ENCODE data around the gene FAAP20. TPM values are rescaled to one million over a fixed set of nuclear protein-coding genes. Genes with fewer than 3 reads are reported as not detected.

The FAAP20 gene
- total and polyA plus RNA-seq, 2 experiments from 2014 or later, result 79.1 to 167 TPM

DNA sequence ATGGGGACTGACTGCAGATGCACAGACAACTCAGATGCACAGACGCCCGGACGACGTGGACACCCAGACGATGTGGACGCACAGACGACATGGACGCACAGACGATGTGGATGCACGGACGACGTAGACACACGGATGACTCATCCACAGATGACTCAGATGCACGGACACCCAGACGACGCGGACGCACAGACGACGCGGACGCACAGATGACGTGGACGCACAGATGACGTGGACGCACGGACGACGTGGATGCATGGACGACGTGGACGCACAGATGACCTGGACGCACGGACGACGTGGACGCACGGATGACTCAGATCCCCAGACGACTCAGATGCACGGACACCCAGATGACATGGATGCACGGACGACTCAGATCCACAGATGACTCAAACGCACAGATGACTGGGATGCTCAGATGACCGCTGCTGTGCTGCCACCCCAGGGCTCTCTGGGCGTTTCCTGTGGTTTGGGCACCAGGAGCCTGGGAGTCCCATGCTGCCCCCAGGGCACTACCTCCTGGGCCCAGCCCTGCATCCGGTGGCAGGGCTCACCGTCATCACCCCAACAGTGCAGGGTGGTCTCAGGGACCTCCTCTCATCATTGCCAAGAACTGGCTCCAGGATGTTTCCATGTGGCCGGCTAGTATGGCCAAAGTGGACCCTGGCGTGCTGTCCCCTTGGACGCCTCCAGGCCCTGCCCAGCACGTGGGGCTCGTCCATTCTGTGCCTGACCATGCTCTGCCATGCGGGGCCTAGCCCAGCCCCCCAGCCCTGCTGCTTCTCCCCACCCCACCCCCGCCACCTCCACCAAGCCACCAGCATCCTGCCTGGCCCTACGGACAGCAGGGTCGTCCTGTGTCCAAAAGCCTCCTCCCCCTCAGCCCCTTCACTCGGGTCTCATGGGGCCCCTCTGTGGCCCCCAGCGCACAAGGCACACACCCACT, 14.0 kb downstream of the FAAP20 start:
- H4K20me1 ChIP-seq (replicated peaks; ENCODE audit: insufficient read depth), result no peaks in the 10 kb centered on the region
- H3K4me3 ChIP-seq, result no peak overlapping the region
- Mint-ChIP-seq H3K9me3 (no peaks in the 10 kb centered on the region), H3K4me3 (no peak overlapping the region), H3K27me3 (ENCODE audit: insufficient read depth, low read depth, poor library complexity) (peaks cover 25% of the 10 kb centered on the region), H3K36me3 (ENCODE audit: low read depth) (peaks cover 26% of the 10 kb centered on the region), H3K4me1 (no peaks in the 10 kb centered on the region), H3K27ac (no peak overlapping the region)
- no peak overlapping the region for H2AFZ ChIP-seq
- H3K9me2 ChIP-seq (ENCODE audit: insufficient read depth), result no peaks in the 10 kb centered on the region
- TF ChIP-seq, protein P1, sequence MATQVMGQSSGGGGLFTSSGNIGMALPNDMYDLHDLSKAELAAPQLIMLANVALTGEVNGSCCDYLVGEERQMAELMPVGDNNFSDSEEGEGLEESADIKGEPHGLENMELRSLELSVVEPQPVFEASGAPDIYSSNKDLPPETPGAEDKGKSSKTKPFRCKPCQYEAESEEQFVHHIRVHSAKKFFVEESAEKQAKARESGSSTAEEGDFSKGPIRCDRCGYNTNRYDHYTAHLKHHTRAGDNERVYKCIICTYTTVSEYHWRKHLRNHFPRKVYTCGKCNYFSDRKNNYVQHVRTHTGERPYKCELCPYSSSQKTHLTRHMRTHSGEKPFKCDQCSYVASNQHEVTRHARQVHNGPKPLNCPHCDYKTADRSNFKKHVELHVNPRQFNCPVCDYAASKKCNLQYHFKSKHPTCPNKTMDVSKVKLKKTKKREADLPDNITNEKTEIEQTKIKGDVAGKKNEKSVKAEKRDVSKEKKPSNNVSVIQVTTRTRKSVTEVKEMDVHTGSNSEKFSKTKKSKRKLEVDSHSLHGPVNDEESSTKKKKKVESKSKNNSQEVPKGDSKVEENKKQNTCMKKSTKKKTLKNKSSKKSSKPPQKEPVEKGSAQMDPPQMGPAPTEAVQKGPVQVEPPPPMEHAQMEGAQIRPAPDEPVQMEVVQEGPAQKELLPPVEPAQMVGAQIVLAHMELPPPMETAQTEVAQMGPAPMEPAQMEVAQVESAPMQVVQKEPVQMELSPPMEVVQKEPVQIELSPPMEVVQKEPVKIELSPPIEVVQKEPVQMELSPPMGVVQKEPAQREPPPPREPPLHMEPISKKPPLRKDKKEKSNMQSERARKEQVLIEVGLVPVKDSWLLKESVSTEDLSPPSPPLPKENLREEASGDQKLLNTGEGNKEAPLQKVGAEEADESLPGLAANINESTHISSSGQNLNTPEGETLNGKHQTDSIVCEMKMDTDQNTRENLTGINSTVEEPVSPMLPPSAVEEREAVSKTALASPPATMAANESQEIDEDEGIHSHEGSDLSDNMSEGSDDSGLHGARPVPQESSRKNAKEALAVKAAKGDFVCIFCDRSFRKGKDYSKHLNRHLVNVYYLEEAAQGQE (IDR thresholded peaks at IDR 0.05; ENCODE audit: unreplicated experiment), result no peak
- TF ChIP-seq ZNF331 (CRISPR knock-in tag; IDR thresholded peaks at IDR 0.05; ENCODE audit: low read depth) (no peak), POLR2AphosphoS5 (IDR thresholded peaks at IDR 0.05; ENCODE audit: low read depth) (0 out of 2 replicates have a peak, but pooled peaks have one; percentile 22), JUNB (IDR thresholded peaks at IDR 0.05; ENCODE audit: unreplicated experiment) (no peak)
- TF ChIP-seq, protein P2, sequence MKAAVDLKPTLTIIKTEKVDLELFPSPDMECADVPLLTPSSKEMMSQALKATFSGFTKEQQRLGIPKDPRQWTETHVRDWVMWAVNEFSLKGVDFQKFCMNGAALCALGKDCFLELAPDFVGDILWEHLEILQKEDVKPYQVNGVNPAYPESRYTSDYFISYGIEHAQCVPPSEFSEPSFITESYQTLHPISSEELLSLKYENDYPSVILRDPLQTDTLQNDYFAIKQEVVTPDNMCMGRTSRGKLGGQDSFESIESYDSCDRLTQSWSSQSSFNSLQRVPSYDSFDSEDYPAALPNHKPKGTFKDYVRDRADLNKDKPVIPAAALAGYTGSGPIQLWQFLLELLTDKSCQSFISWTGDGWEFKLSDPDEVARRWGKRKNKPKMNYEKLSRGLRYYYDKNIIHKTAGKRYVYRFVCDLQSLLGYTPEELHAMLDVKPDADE (IDR thresholded peaks at IDR 0.05), result no peak
- H3K4me1 ChIP-seq (ENCODE audit: insufficient read depth), result no peaks in the 10 kb centered on the region
- no peaks in the 10 kb centered on the region for H3F3A ChIP-seq (replicated peaks; ENCODE audit: low read depth)
- H3K27ac ChIP-seq (ENCODE audit: low read depth), result no peak overlapping the region
- no peak for ATAC-seq
- H3K79me2 ChIP-seq (replicated peaks; ENCODE audit: insufficient read depth), result no peaks in the 10 kb centered on the region
- H3K4me2 ChIP-seq, result no peak overlapping the region
- DNase-seq (ENCODE audit: low spot score), result no peak
- H3K36me3 ChIP-seq (ENCODE audit: insufficient read depth), result no peaks in the 10 kb centered on the region
- H3K27me3 ChIP-seq (ENCODE audit: insufficient read depth), result no peaks in the 10 kb centered on the region

DNA sequence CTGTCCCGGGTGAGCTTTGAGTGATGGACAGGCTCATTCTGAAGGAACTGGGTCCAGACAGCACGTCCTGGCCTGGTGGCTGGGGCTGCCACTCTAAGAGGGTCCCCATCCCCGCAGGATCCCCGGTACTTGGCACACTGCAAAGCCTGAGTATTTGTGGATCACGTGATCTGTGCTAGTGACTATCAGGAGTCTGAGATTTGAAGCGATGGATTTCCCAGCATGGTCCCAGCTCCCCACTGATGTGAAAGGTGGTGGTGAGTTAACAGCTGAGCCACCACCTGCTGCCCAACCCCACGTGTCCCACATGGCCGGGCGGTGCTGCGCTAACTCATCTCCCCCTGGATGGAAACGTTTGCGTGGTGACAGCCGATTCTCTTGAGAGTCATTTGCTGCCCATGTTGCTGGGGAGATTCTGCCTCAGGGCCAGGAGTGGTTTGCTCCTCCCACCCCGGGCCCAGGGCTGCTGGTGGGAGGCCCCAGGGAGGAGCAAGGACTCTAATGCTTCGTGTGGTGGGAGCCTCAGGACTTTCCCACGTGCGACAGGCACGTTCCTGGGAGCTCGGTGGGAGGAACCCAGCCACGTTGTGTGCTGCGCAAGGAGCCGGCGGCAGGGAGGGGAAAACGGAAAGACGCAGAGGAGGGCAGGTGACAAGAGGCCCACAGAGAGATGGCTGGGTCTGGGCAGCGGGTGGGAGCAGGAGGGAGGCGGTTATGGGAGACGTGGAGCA, 15.1 kb downstream of the FAAP20 start:
- H3K27me3 Mint-ChIP-seq (ENCODE audit: insufficient read depth, low read depth, poor library complexity), result peaks cover 20% of the 10 kb centered on the region
- Histone ChIP-seq H3K79me2 (replicated peaks; ENCODE audit: insufficient read depth) (no peaks in the 10 kb centered on the region), H3K9me2 (ENCODE audit: insufficient read depth) (no peaks in the 10 kb centered on the region), H3K27ac (ENCODE audit: low read depth) (0 out of 2 replicates have a peak overlapping the region, but pooled peaks have one; percentile 55), H2AFZ (no peak overlapping the region), H4K20me1 (replicated peaks; ENCODE audit: insufficient read depth) (no peaks in the 10 kb centered on the region; the same call in 1 of the 2 replicates), H3K4me3 (no peak overlapping the region), H3K36me3 (ENCODE audit: insufficient read depth) (no peaks in the 10 kb centered on the region), H3K4me2 (no peak overlapping the region), H3K27me3 (ENCODE audit: insufficient read depth) (no peaks in the 10 kb centered on the region), H3K4me1 (ENCODE audit: insufficient read depth) (no peaks in the 10 kb centered on the region), H3F3A (replicated peaks; ENCODE audit: low read depth) (peaks cover 3% of the 10 kb centered on the region; the same call in 1 of the 2 replicates)
- ATAC-seq (peak; percentile 18; the same call in 2 of the 3 replicates), DNase-seq (ENCODE audit: low spot score) (no peak)
- H3K4me1 Mint-ChIP-seq, result peaks cover 4% of the 10 kb centered on the region
- H3K27ac Mint-ChIP-seq, result no peak overlapping the region
- no peak overlapping the region for H3K4me3 Mint-ChIP-seq
- no peaks in the 10 kb centered on the region for H3K9me3 Mint-ChIP-seq
- peaks cover 25% of the 10 kb centered on the region for H3K36me3 Mint-ChIP-seq (ENCODE audit: low read depth)
- TF ChIP-seq POLR2AphosphoS5 (IDR thresholded peaks at IDR 0.05; ENCODE audit: low read depth) (no peak), JUNB (IDR thresholded peaks at IDR 0.05; ENCODE audit: unreplicated experiment) (no peak), STAT1 (IDR thresholded peaks at IDR 0.05; ENCODE audit: unreplicated experiment) (no peak), EZH2 (IDR thresholded peaks at IDR 0.05; ENCODE audit: low read depth, unreplicated experiment) (no peak), ZNF114 (CRISPR knock-in tag; IDR thresholded peaks at IDR 0.05) (no peak), ZNF331 (CRISPR knock-in tag; IDR thresholded peaks at IDR 0.05; ENCODE audit: low read depth) (no peak), EZH2phosphoT487 (IDR thresholded peaks at IDR 0.05; ENCODE audit: unreplicated experiment) (no peak), CREB1 (CRISPR knock-in tag; IDR thresholded peaks at IDR 0.05; ENCODE audit: low read depth) (no peak)
- TF ChIP-seq, protein P3, sequence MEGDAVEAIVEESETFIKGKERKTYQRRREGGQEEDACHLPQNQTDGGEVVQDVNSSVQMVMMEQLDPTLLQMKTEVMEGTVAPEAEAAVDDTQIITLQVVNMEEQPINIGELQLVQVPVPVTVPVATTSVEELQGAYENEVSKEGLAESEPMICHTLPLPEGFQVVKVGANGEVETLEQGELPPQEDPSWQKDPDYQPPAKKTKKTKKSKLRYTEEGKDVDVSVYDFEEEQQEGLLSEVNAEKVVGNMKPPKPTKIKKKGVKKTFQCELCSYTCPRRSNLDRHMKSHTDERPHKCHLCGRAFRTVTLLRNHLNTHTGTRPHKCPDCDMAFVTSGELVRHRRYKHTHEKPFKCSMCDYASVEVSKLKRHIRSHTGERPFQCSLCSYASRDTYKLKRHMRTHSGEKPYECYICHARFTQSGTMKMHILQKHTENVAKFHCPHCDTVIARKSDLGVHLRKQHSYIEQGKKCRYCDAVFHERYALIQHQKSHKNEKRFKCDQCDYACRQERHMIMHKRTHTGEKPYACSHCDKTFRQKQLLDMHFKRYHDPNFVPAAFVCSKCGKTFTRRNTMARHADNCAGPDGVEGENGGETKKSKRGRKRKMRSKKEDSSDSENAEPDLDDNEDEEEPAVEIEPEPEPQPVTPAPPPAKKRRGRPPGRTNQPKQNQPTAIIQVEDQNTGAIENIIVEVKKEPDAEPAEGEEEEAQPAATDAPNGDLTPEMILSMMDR (conservative IDR thresholded peaks at IDR 0.05; ENCODE audit: low read depth in 2 of 2), result no peak
- TF ChIP-seq, protein P1 (IDR thresholded peaks at IDR 0.05; ENCODE audit: unreplicated experiment), result no peak
